NT2/D1 (cell line): Measurements from ENCODE around the gene LRCH1.

Experiments used
- SUZ12 ChIP-seq: IDR thresholded peaks from 2 replicates; pipeline ENCODE4 v1.6.1; 2011; ENCODE audit not compliant: insufficient read length, insufficient read depth; ENCODE audit errors: extremely low read depth
- ZNF274 ChIP-seq: IDR thresholded peaks from 2 replicates; pipeline ENCODE4 v1.6.1; 2011; ENCODE audit warnings: mild to moderate bottlenecking, low read depth, low read length

- TF ChIP-seq ZNF274 = no peak
- TF ChIP-seq SUZ12 = no peak
Observed at GRCh38 chr13:46604226-46604990, 51.4 kb downstream of the LRCH1 start.
